CD1c-positive myeloid dendritic cell (primary cell): ENCODE results near the gene YPEL5.
"Not testable (repeated sequence)": the region's sequence is repeated elsewhere in the genome, so short reads cannot be mapped to it uniquely, and the experiment has no call there.

Source experiments
- DNase-seq: peaks from one replicate; pipeline ENCODE4 v3.0.0-alpha.2; 2016; ENCODE audit errors: extremely low spot score

The YPEL5 gene

GRCh38 chr2:30136764-30137444 lies 9.9 kb upstream of the YPEL5 start:
- DNase-seq, result no peak

GRCh38 chr2:30139131-30139870 lies 7.5 kb upstream of the YPEL5 start:
- no peak for DNase-seq

GRCh38 chr2:30141136-30141535 lies 5.7 kb upstream of the YPEL5 start:
- no peak for DNase-seq

GRCh38 chr2:30144260-30144659 lies 2.5 kb upstream of the YPEL5 start:
- DNase-seq, result no peak

DNA sequence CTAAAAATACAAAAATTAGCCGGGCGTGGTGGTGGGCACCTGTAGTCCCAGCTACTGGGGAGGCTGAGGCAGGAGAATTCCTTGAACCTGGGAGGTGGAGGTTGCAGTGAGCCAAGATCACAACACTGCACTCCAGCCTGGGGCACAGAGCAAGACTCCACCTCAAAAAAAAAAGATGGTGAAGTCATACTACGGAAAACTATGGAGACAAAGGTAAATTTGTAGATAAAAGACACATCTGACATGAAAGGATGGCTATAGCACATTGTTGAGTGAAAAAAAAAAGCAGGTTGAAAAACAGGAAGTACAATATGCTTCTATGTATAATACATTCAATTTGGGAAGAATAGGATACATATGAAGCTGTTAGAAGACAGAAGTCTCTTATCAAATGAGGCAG lies 1.9 kb upstream of the YPEL5 start:
- DNase-seq, result not testable (repeated sequence)

DNA sequence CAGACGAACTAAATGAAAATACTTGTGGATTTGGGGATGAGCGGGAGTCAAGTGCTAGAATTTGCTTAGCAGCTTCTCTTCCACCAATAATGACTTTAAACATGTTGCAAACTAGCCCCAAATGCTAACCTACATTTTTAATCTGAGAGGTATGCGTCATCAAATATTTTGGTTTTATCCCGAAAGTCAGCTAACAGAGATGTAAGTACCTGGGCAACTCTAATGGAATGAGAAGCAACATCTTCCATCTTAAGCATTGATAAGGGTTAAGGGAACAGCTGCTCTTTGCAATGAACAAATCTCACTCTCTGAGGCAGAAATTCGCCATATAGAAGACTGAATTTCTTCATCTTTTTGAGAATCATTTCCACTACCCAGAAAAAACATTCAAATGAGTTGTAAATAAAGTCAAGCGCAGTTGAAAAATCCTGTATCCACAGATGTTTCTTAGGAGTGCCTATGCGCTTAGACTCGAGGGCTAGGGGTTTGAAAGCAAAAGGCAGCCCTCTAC lies 926 bp upstream of the YPEL5 start:
- no peak for DNase-seq

DNA sequence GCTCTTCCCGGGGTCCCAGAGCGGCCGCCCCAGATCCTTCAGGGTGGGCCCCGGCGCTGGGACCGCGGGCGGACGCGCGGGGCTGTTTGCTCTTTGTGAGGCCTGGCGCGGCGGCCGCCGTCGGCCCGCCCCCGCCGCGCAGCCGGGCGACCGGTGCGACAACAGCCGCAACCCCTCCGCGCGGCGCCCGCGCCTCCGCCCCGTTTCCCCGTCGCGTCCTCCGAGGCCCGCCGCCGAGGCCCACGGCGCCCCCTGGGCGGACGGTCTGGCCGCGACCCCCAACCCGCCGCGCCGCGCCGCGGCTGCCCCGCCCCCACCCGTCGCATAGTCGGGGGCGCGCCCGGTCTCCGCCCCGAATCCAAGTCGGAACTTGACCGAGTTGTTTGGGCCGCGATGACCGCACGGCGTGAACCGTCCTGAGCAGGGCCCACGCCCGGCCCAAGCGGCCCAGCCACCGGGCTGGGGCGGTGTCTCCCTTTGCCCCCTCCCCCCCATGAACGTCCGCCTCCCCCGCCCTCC lies 448 bp downstream of the YPEL5 start:
- DNase-seq, result peak; percentile 72

GRCh38 chr2:30147715-30148610 lies 1.2 kb downstream of the YPEL5 start:
- DNase-seq, result peak; percentile 86

DNA sequence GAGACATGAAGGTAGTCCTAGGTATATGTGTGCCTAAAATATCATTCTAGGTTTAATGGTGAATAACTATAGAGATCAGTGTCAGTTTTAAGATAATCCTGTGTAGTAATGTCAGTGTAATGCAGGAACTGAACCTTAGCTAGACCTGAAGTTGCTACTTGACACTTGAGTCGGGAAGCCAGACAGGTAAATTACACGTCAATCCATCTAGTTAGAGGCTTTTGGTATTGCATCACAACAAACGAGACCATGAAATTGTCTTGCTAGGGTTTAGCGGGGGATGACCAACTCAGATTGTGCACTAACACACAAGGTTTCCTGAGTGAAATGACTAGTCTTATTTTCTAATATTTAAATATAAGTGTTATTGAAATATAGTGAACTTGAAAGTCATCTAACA lies 2.0 kb downstream of the YPEL5 start:
- peak; percentile 27 for DNase-seq

- DNase-seq, result peak; percentile 22
Measured at GRCh38 chr2:30149513-30149912, 2.7 kb downstream of the YPEL5 start.

- DNase-seq, result no peak
Measured at GRCh38 chr2:30149976-30150375, 3.2 kb downstream of the YPEL5 start.

DNA sequence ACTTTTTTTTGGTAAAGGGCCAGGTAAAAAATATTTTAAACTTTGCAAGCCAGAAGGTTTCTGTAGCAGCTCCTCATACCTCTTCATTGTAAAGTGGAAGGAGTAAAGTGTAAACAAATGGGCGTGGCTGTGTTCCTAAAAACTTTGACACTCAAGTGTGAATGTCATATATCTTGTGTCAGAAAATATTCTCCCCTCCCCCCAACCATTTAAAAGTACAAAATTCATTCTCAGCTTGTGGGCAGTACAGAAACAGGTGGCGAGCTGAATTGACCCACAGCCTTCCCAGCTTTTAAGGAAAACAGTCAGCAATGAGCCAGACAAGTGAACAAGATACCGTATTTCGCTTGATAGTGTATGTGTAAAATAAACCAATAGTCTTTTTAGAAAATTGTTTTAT lies 4.0 kb downstream of the YPEL5 start:
- no peak for DNase-seq

GRCh38 chr2:30152385-30152784 lies 5.6 kb downstream of the YPEL5 start:
- no peak for DNase-seq

GRCh38 chr2:30155202-30155601 lies 8.4 kb downstream of the YPEL5 start:
- no peak for DNase-seq

GRCh38 chr2:30155889-30156658 lies 9.3 kb downstream of the YPEL5 start:
- DNase-seq, result no peak

- no peak for DNase-seq
Measured at GRCh38 chr2:30157616-30158015, 10.8 kb downstream of the YPEL5 start.

DNA sequence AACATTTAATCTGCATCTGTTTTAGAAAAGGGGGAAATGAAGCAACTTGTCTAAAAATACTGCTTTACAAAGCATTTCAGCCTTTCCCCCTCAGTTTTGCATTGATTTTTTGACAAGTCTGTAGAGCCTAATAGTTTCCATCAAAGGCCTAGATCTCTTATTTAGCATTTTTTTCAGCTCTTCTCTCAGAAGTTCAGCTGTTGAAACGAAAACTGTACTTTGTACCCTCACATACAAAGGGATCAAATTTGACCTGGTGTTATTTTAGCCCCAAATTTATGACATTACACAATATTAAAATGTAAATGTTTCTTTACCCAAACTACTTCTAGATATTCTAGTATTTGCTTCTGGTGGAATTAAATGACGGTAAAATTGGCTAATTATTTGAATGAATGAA lies 13.0 kb downstream of the YPEL5 start:
- DNase-seq, result no peak

- no peak for DNase-seq
Measured at GRCh38 chr2:30161929-30162706, 15.3 kb downstream of the YPEL5 start.

DNA sequence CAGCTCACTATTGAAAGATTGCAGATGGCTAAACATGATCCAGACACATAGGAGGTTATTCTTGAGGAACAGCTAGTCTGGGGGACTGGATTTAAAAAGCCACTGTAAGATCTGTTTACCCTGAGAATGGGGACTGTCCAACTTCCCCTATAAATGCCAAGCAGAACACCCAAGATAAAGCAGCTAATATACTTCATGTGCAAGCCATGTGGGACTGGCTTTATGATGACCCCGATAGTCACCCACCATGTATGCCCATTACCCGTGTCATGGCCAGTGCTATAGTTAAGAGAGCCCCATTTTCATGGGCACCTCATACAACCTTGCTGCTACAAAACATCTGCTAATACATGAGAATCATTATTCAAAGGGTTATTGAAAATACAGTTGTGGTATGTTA lies 16.0 kb downstream of the YPEL5 start:
- no peak for DNase-seq

- no peak for DNase-seq
Measured at GRCh38 chr2:30164131-30164925, 17.5 kb downstream of the YPEL5 start.
